Measurements from ENCODE around the gene RGS12. TPM values are rescaled to one million over a fixed set of nuclear protein-coding genes. Genes with fewer than 3 reads are reported as not detected.

The RGS12 gene
- polyA plus RNA-seq, 1 of the 3 experiments (the other 2 are of a cell fraction) = 18.4 TPM

- Histone ChIP-seq H3K36me3 (replicated peaks in 1 of 2; ENCODE audit: control insufficient read depth in 1 of 2, insufficient read depth in 2 of 2, low read length in 1 of 2) (peaks cover 0 to 4% of the 10 kb centered on the region in 2 experiments), H3K9me2 (no peaks in the 10 kb centered on the region), H4K20me1 (ENCODE audit: insufficient read depth) (peaks cover 60% of the 10 kb centered on the region), H3K27me3 (ENCODE audit: insufficient read depth) (no peaks in the 10 kb centered on the region), H3K27ac (ENCODE audit: low read depth in 2 of 2, low read length in 1 of 2) (no peak overlapping the region), H3K79me2 (ENCODE audit: insufficient read depth) (peaks cover 77% of the 10 kb centered on the region), H3F3A (replicated peaks; ENCODE audit: insufficient read depth) (no peaks in the 10 kb centered on the region), H3K9ac (no peak overlapping the region), H2AFZ (ENCODE audit: low read depth) (no peak overlapping the region), H3K9me3 (no peaks in the 10 kb centered on the region), H3K4me3 (ENCODE audit: low read depth in 2 of 2, low read length in 1 of 2) (no peak overlapping the region), H3K4me1 (ENCODE audit: control insufficient read depth in 1 of 2, insufficient read depth in 2 of 2, low read depth in 1 of 2, low read length in 1 of 2) (peaks cover under 1 to 16% of the 10 kb centered on the region in 2 experiments; a peak in 2 of 4 replicates), H3K4me2 (no peak overlapping the region)
- 92% methylated on average over 12 of the region's 13 CpGs for WGBS (ENCODE audit: low lambda C conversion rate)
- TF ChIP-seq MXI1 (IDR thresholded peaks at IDR 0.05; ENCODE audit: low read depth, low read length) (no peak), USF1 (IDR thresholded peaks at IDR 0.05; ENCODE audit: borderline replicate concordance, low read depth) (no peak), YY1 (IDR thresholded peaks at IDR 0.05; ENCODE audit: low read depth) (no peak), ELF1 (IDR thresholded peaks at IDR 0.05) (no peak), CTCF (IDR thresholded peaks at IDR 0.05) (no peak), REST (IDR thresholded peaks at IDR 0.05; ENCODE audit: low read depth, low read length) (no peak), RAD21 (IDR thresholded peaks at IDR 0.05; ENCODE audit: low read length) (no peak), NFIC (IDR thresholded peaks at IDR 0.05; ENCODE audit: borderline replicate concordance) (no peak), EZH2phosphoT487 (IDR thresholded peaks at IDR 0.05; ENCODE audit: borderline replicate concordance, low read depth) (no peak), SIN3A (IDR thresholded peaks at IDR 0.05; ENCODE audit: borderline replicate concordance, low read depth, low read length) (no peak)
- POLR2A ChIA-PET = no interaction called here
- no peak for DNase-seq
- CTCF ChIA-PET = interaction anchor here (0.7 kb wide), 1 partner anchor 35 kb away, joined by 3 read pairs; no protein-coding TSS in a partner anchor
Measured at GRCh38 chr4:3311095-3311372, 18.2 kb downstream of the RGS12 start.

Measured in SK-N-SH (cell line).